CD4-positive, alpha-beta memory T cell (primary cell): Measurements from ENCODE around the gene ZNF132. TPM values are rescaled to one million over a fixed set of nuclear protein-coding genes. Genes with fewer than 3 reads are reported as not detected.
"Not testable (repeated sequence)": the region's sequence is repeated elsewhere in the genome, so short reads cannot be mapped to it uniquely, and the experiment has no call there.

Source experiments
- CTCF ChIA-PET: fragments of 350-600 bp; sonication (Branson Sonifier 250); formaldehyde crosslinking; loops from one replicate; lab custom pipeline; 2021; ENCODE audit warnings: inconsistent platforms; ENCODE audit not compliant: partially characterized antibody; lab: Charles Lee
- POLR2A ChIA-PET: fragments of 350-600 bp; sonication (Branson Sonifier 250); formaldehyde crosslinking; loops from one replicate; lab custom pipeline; 2021; ENCODE audit not compliant: partially characterized antibody; lab: Charles Lee
- DNase-seq, 5 donors: peaks; one replicate each; pipeline versions ENCODE4 v3.0.0 to v3.0.0-alpha.2; 2020 to 2022; ENCODE audit warnings: mixed read lengths in 1 of 5
- H3K27ac ChIP-seq: one replicate; pipeline ENCODE4 v1.7.0; 2013; ENCODE audit warnings: low read depth, low read length
- H3K27me3 ChIP-seq: 2 replicates; pipeline ENCODE4 v1.7.0; 2013; ENCODE audit warnings: mild to moderate bottlenecking, low read length, moderate library complexity; ENCODE audit not compliant: insufficient read depth
- H3K36me3 ChIP-seq: 2 replicates; pipeline ENCODE4 v1.7.0; 2013; ENCODE audit warnings: mild to moderate bottlenecking, low read length, moderate library complexity; ENCODE audit not compliant: insufficient read depth
- H3K4me1 ChIP-seq: 2 replicates; pipeline ENCODE4 v1.7.0; 2013; ENCODE audit warnings: mild to moderate bottlenecking, low read length, moderate library complexity; ENCODE audit not compliant: insufficient read depth
- H3K4me3 ChIP-seq, 2 donors: one replicate each; pipeline ENCODE4 v1.7.0; 2013; ENCODE audit warnings: low read length in 2 of 2, mild to moderate bottlenecking in 1 of 2
- H3K9me3 ChIP-seq, 2 donors: one replicate each; pipeline ENCODE4 v1.7.0; 2013; ENCODE audit warnings: low read length in 2 of 2, control low read depth in 1 of 2; ENCODE audit not compliant: control insufficient read depth in 1 of 2
- H3K27ac Mint-ChIP-seq, 7 donors: one replicate each; pipeline ENCODE4 v1.8.0; 2020 to 2021; ENCODE audit warnings: mixed read lengths in 7 of 7, mild to moderate bottlenecking in 6 of 7, inconsistent platforms in 3 of 7, moderate library complexity in 3 of 7
- H3K27me3 Mint-ChIP-seq, 2 donors: one replicate each; pipeline ENCODE4 v1.8.0; 2020 to 2021; ENCODE audit warnings: mixed read lengths in 2 of 2
- H3K36me3 Mint-ChIP-seq, 2 donors: one replicate each; pipeline ENCODE4 v1.8.0; 2020 to 2021; ENCODE audit warnings: mixed read lengths in 2 of 2, inconsistent platforms in 1 of 2, mild to moderate bottlenecking in 1 of 2
- H3K4me1 Mint-ChIP-seq, 4 donors: one replicate each; pipeline ENCODE4 v1.8.0; 2020 to 2021; ENCODE audit warnings: mixed read lengths in 4 of 4, mild to moderate bottlenecking in 1 of 4
- H3K4me3 Mint-ChIP-seq, 8 donors: one replicate each; pipeline ENCODE4 v1.8.0; 2020 to 2021; ENCODE audit warnings: mixed read lengths in 8 of 8, mild to moderate bottlenecking in 7 of 8, moderate library complexity in 6 of 8, inconsistent platforms in 3 of 8
- H3K9me3 Mint-ChIP-seq, 8 donors: one replicate each; pipeline ENCODE4 v1.8.0; 2020 to 2021; ENCODE audit warnings: mixed read lengths in 8 of 8, mild to moderate bottlenecking in 5 of 8, inconsistent platforms in 3 of 8, moderate library complexity in 1 of 8
- intact Hi-C: fragments of 100-400 bp; cut with micrococcal nuclease; formaldehyde crosslinking; loops from one replicate; pipeline ENCODE4 v1.15.1; 2023
- polyA plus RNA-seq, 2 donors: library from polyadenylated mRNA; unstranded; fragments of 300-500 nt; fragmentation: Illumina TruSeq; gene quantifications; one replicate each; pipeline ENCODE4 v1.2.3, GENCODE V29; 2021
- total RNA-seq, 2 experiments: library from RNA; stranded (reverse); gene quantifications; one replicate each; pipeline ENCODE4 v1.2.3, GENCODE V29; 2021

The ZNF132 gene
- total and polyA plus RNA-seq, 4 experiments from 2014 or later, result 0.43 to 11.7 (median 5.7) TPM

DNA sequence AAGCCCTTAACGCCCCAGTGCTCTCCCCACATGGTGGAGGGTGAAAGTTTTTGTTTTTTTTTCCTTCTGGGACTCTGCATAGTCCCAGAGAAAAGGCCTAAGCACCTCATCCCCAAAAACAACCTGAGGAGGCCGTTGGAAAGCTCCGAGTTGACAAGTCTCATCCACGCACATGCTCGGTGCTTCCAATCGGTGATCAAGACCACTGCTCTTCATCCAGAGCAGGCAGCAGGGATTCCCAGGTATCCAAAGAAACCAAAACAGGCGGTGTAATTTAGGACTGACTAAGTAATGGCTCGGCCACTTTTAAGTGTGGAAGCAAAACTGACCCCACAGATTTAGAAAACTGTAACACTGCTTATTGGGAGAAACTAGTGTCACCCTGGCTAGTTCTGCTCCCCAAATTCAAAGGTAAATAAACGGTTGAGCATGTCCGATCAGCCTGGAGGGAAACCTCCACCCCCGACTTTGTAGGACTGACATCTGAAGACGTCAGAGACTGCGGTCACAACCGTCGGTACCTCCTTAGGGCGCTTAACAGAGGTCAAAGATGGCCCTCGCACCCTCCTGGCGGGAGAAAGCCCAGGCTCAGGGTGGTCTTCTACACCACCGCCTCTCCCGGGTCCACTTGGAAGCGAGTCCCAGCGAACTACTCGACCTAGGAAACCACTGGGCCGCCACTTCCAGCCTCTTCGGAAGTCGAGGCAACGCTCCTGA lies 35.2 kb upstream of the ZNF132 start:
- DNase-seq, result no peak
- H3K4me1 Mint-ChIP-seq, result peaks cover 9 to 33% (median 19%) of the 10 kb centered on the region in 4 donors
- ChIA-PET CTCF (interaction anchor here (1.0 to 1.8 kb wide), 2 partner anchors 45 to 106 kb away, joined by 3 to 6 read pairs; no protein-coding TSS in a partner anchor), POLR2A (interaction anchor here (0.6 to 2.0 kb wide), 13 partner anchors 8 to 292 kb away, joined by 3 to 11 read pairs (median 5); partner anchors contain the start of genes CHMP2A, RPS5, TRIM28 and ZBTB45)
- Histone ChIP-seq H3K27ac (peak overlapping the region; percentile 90), H3K27me3 (no peaks in the 10 kb centered on the region), H3K4me1 (peaks cover 17% of the 10 kb centered on the region), H3K36me3 (peaks cover 8% of the 10 kb centered on the region), H3K4me3 (peak overlapping the region; percentile 69 to 94), H3K9me3 (no peaks in the 10 kb centered on the region)
- intact Hi-C loops, result loop anchor here (1.0 to 5.0 kb wide), 8 partner anchors 9 to 292 kb away; partner anchors contain the start of genes ZBTB45, ZNF274, ZNF324B and ZNF544
- no peaks in the 10 kb centered on the region for H3K9me3 Mint-ChIP-seq
- no peaks in the 10 kb centered on the region for H3K27me3 Mint-ChIP-seq
- peaks cover 4 to 24% of the 10 kb centered on the region in 2 donors for H3K36me3 Mint-ChIP-seq
- H3K4me3 Mint-ChIP-seq, result peak overlapping the region; percentile 91 to 98 (median 96)
- peak overlapping the region; percentile 97 to 100 (median 99) for H3K27ac Mint-ChIP-seq

GRCh38 chr19:58474291-58474996 lies 34.5 kb upstream of the ZNF132 start:
- Mint-ChIP-seq H3K4me1 (peaks cover 9 to 33% (median 19%) of the 10 kb centered on the region in 4 donors), H3K27ac (peak overlapping the region; percentile 75 to 100 (median 99)), H3K9me3 (no peaks in the 10 kb centered on the region), H3K4me3 (peak overlapping the region in 6 of 8 donors; percentile 20 to 92 (median 46)), H3K27me3 (no peaks in the 10 kb centered on the region), H3K36me3 (peaks cover 4 to 26% of the 10 kb centered on the region in 2 donors)
- intact Hi-C loops, result loop anchor here (2.0 kb wide), 1 partner anchor 292 kb away; the partner anchor contains the start of gene ZNF274
- DNase-seq, result no peak
- H3K4me3 ChIP-seq, result no peak overlapping the region
- POLR2A ChIA-PET, result interaction anchor here (1.4 to 2.0 kb wide), 5 partner anchors 8 to 81 kb away, joined by 3 to 8 read pairs (median 6); partner anchors contain the start of genes CHMP2A, ZNF132, ZNF324 and ZNF324B
- H3K27ac ChIP-seq, result peak overlapping the region; percentile 90
- H3K36me3 ChIP-seq, result peaks cover 8% of the 10 kb centered on the region
- no peaks in the 10 kb centered on the region for H3K27me3 ChIP-seq
- peaks cover 17% of the 10 kb centered on the region for H3K4me1 ChIP-seq
- CTCF ChIA-PET, result no interaction called here
- no peaks in the 10 kb centered on the region for H3K9me3 ChIP-seq

DNA sequence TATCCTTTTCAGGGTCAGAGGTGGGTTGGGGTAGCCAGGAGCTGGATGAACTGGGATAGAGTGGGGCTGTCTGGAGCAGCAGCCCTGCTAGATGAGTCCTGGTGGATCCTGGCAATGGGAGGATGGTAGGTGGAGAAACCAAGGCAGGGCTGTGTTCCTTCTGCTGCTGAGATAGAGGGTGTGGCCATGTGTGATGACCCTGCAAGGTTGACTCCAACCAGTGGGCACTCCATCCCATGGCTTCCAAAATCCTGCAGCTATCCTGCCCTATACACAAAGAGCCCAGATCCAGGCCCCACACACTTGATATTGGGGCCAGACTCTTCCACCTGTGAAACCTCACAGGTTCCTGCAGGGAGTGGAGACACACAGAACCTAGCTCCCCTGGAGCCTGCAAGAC lies 33.8 kb upstream of the ZNF132 start:
- peaks cover 17% of the 10 kb centered on the region for H3K4me1 ChIP-seq
- no peak overlapping the region for H3K27ac ChIP-seq
- ChIA-PET CTCF (no interaction called here), POLR2A (no interaction called here)
- H3K36me3 ChIP-seq, result peaks cover 8% of the 10 kb centered on the region
- Mint-ChIP-seq H3K4me3 (peak overlapping the region in 3 of 8 donors; percentile 26 to 43 (median 36)), H3K27ac (peak overlapping the region in 6 of 7 donors; percentile 75 to 100 (median 94)), H3K4me1 (peaks cover 10 to 38% (median 20%) of the 10 kb centered on the region in 4 donors), H3K36me3 (peaks cover 4 to 21% of the 10 kb centered on the region in 2 donors), H3K27me3 (no peaks in the 10 kb centered on the region), H3K9me3 (no peaks in the 10 kb centered on the region)
- DNase-seq, result no peak
- no peaks in the 10 kb centered on the region for H3K27me3 ChIP-seq
- intact Hi-C loops, result loop anchor here (2.0 kb wide), 1 partner anchor 291 kb away; the partner anchor contains the start of gene ZNF274
- H3K9me3 ChIP-seq, result no peaks in the 10 kb centered on the region
- H3K4me3 ChIP-seq, result no peak overlapping the region

GRCh38 chr19:58471736-58472135 lies 31.8 kb upstream of the ZNF132 start:
- Histone ChIP-seq H3K27ac (no peak overlapping the region), H3K4me1 (peaks cover 28% of the 10 kb centered on the region), H3K36me3 (peaks cover 8% of the 10 kb centered on the region), H3K9me3 (no peaks in the 10 kb centered on the region), H3K27me3 (no peaks in the 10 kb centered on the region), H3K4me3 (no peak overlapping the region)
- intact Hi-C loops, result no loop called here
- peak overlapping the region in 1 of 7 donors; percentile 15 for H3K27ac Mint-ChIP-seq
- H3K4me3 Mint-ChIP-seq, result peak overlapping the region in 1 of 8 donors; percentile 36
- peaks cover 4 to 30% of the 10 kb centered on the region in 2 donors for H3K36me3 Mint-ChIP-seq
- no peaks in the 10 kb centered on the region for H3K27me3 Mint-ChIP-seq
- DNase-seq, result no peak
- no peaks in the 10 kb centered on the region for H3K9me3 Mint-ChIP-seq
- ChIA-PET POLR2A (no interaction called here), CTCF (no interaction called here)
- peaks cover 16 to 47% (median 32%) of the 10 kb centered on the region in 4 donors for H3K4me1 Mint-ChIP-seq

DNA sequence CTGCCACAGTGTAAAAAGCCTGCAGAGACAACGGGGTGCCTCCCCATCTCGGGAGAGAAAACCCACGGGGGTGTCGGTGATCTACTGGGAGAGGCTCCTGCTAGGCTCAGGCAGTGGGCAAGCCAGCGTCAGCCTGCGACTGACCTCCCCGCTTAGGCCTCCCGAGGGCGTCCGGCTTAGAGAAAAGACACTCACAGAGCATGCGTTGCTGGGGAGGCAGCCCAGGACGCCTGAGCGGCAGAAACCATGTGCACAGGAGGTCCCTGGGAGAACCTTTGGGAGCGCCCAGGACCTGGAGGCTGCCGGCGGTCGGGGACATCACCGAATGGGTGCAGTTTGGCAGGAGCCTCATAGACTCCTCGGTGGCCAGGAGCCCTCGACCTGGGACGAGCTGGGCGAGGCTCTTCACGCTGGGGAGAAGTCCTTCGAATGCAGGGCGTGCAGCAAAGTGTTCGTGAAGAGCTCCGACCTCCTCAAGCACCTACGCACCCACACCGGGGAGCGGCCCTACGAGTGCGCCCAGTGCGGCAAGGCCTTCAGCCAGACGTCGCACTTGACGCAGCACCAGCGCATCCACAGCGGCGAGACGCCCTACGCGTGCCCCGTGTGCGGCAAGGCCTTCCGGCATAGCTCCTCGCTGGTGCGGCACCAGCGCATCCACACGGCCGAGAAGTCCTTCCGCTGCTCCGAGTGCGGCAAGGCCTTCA lies 31.0 kb upstream of the ZNF132 start:
- DNase-seq, H3K27me3 ChIP-seq, H3K27ac ChIP-seq, intact Hi-C loops, H3K27me3 Mint-ChIP-seq, H3K9me3 Mint-ChIP-seq, H3K9me3 ChIP-seq, H3K4me3 ChIP-seq, H3K36me3 ChIP-seq, CTCF ChIA-PET, POLR2A ChIA-PET: not testable (repeated sequence)
- peaks cover 17 to 49% (median 33%) of the 10 kb centered on the region in 4 donors for H3K4me1 Mint-ChIP-seq
- peaks cover 4 to 30% of the 10 kb centered on the region in 2 donors for H3K36me3 Mint-ChIP-seq
- H3K4me1 ChIP-seq, result peaks cover 28% of the 10 kb centered on the region
- peak overlapping the region in 1 of 8 donors; percentile 61 for H3K4me3 Mint-ChIP-seq
- H3K27ac Mint-ChIP-seq, result peak overlapping the region in 3 of 7 donors; percentile 8 to 54 (median 36)

- no peak overlapping the region for H3K27ac ChIP-seq
- peaks cover 20% of the 10 kb centered on the region for H3K4me1 ChIP-seq
- peak overlapping the region in 4 of 8 donors; percentile 2 to 91 (median 66) for H3K4me3 Mint-ChIP-seq
- no peaks in the 10 kb centered on the region for H3K27me3 Mint-ChIP-seq
- DNase-seq, result no peak
- H3K36me3 ChIP-seq, result peaks cover 8% of the 10 kb centered on the region
- no peak overlapping the region for H3K4me3 ChIP-seq
- H3K27me3 ChIP-seq, result no peaks in the 10 kb centered on the region
- H3K9me3 Mint-ChIP-seq, result no peaks in the 10 kb centered on the region
- no peaks in the 10 kb centered on the region for H3K9me3 ChIP-seq
- ChIA-PET POLR2A (interaction anchor here (1.5 kb wide), 1 partner anchor 61 kb away, joined by 3 read pairs; the partner anchor contains the start of gene ZNF584), CTCF (no interaction called here)
- peak overlapping the region in 2 of 7 donors; percentile 80 to 83 for H3K27ac Mint-ChIP-seq
- intact Hi-C loops, result no loop called here
- H3K4me1 Mint-ChIP-seq, result peaks cover 13 to 39% (median 22%) of the 10 kb centered on the region in 4 donors
- H3K36me3 Mint-ChIP-seq, result peaks cover 4 to 26% of the 10 kb centered on the region in 2 donors
These were observed 29.5 kb upstream of the ZNF132 start for GRCh38 chr19:58469241-58470013.
